Measurements from ENCODE around the gene SNAPC1. TPM values are rescaled to one million over a fixed set of nuclear protein-coding genes. Genes with fewer than 3 reads are reported as not detected.

The SNAPC1 gene, protein sequence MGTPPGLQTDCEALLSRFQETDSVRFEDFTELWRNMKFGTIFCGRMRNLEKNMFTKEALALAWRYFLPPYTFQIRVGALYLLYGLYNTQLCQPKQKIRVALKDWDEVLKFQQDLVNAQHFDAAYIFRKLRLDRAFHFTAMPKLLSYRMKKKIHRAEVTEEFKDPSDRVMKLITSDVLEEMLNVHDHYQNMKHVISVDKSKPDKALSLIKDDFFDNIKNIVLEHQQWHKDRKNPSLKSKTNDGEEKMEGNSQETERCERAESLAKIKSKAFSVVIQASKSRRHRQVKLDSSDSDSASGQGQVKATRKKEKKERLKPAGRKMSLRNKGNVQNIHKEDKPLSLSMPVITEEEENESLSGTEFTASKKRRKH
- total RNA-seq, result 3.7 TPM

DNA sequence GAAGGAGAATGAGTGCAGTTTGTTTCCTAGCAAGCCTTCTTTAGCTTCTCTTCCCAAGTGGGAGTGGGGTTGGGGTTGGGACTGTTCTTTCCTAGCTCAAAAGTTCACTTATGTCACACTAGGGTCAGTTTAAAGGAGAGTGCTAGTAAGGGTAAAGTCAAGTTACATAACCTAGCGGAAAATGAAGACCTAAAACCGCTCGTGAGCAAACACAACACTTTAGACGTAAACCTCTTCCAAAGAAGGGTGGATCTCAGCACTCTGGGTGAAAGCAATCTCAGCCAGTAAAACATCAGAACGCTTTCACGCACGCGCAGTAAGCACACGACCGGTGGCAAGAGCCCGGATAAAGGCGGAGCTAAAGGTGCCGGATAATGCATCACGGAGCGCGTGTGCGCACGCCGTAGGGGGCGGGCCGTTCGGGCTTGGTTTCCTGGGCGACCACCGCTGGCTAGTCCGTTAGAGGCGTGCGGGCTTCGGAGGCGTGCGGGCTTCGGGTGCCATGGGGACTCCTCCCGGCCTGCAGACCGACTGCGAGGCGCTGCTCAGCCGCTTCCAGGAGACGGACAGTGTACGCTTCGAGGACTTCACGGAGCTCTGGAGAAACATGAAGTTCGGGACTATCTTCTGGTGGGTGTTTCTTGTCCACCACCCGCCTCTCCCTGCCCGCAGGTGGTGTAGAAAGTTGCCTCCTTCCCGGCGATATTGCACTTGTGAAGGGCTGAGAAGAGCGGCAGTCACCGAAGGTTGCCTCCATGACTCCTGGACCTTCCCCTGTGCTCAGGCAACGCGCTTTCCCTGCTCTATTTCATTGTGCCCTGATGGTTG lies at the start of gene SNAPC1:
SNAPC1 (plus strand) TSS at position 462 of the 828 bp plus-strand sequence; CDS start at position 503, 41 bp downstream.
- peaks cover 21% of the 10 kb centered on the region for H3K4me1 ChIP-seq (ENCODE audit: insufficient read depth, low read length)
- H3K27me3 ChIP-seq (ENCODE audit: insufficient read depth, low read length), result no peaks in the 10 kb centered on the region
- H3K9me3 ChIP-seq (ENCODE audit: low read depth, low read length), result no peaks in the 10 kb centered on the region
- H3K4me3 ChIP-seq (ENCODE audit: low read length), result peak within 1 kb of the TSS; percentile 70

DNA sequence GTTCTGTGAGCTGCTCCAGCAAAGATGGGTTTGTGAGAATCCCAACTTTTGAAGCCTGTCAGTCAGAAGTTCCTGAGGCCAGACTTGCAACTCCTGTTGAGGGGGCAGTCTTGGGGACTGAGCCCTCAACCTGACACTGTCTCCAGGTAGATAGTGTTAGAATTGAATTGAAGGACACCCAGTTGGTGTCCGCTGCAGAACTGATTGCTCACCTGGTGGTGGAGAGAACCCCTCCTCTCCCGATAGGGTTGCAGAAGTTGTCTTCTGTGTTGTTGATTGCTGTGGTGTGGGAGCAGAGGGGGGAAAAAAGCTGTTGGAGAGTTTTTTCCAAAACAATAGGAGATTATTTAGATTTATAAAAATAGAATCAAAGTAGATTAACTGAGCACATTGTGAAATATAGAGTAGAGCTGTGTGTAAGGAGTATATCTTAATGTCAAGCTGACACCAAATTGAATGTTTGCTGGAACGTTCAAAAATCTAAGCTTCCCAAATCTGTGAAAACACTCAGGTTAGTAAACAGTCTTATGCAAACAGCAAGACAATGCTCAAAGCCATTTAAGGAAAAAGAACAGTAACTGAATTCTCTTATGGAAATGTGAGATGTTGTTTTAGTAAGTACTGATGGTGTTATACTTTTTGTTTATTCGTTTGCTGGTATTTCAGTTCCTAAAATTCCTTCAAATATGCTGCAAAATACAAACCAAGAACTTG lies 48.3 kb upstream of the SNAPC1 start:
- Histone ChIP-seq H3K9me3 (ENCODE audit: low read depth, low read length) (no peaks in the 10 kb centered on the region), H3K27me3 (ENCODE audit: insufficient read depth, low read length) (no peaks in the 10 kb centered on the region), H3K4me3 (ENCODE audit: low read length) (no peak overlapping the region), H3K4me1 (ENCODE audit: insufficient read depth, low read length) (peaks cover 39% of the 10 kb centered on the region)

DNA sequence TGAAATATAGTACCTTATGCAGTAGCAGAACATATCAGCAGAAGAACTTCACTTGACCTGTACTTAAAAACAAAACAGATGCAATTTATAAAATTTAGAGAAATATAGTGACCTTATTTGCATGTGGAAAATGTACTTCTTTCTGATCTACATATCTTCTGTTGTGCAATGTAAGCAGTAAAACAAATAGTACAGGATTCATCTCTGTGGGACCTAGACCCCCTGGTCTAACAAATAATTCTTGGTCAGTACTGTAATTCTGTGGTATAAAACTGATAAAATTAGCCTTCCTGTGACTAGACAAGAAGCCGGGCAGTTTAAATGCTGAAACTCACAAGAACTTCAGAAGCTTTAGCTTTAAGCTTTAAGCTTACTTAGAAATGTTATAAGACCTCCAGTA lies 45.3 kb upstream of the SNAPC1 start:
- peaks cover 47% of the 10 kb centered on the region for H3K4me1 ChIP-seq (ENCODE audit: insufficient read depth, low read length)
- H3K27me3 ChIP-seq (ENCODE audit: insufficient read depth, low read length), result no peaks in the 10 kb centered on the region

DNA sequence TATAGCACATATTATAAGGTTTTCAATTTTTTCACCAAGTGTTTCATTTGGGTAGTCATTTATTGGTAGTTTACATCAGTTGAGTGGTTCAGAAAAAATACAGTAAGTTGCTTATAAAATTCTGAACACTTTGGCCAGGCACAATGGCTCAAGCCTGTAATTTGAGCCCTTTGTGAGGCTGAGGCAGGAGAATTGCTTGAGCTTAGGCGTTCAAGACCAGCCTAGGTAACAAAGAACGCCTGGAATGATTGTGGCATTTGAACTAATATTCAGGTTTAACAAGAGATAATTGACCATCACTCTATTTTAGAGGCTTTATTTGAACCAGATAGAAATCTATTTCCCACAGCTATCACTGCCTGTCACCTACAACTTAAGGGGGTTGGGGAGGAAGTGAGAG lies 44.2 kb upstream of the SNAPC1 start:
- no peak overlapping the region for H3K4me3 ChIP-seq (ENCODE audit: low read length)
- peaks cover 44% of the 10 kb centered on the region for H3K4me1 ChIP-seq (ENCODE audit: insufficient read depth, low read length)
- no peaks in the 10 kb centered on the region for H3K9me3 ChIP-seq (ENCODE audit: low read depth, low read length)
- H3K27me3 ChIP-seq (ENCODE audit: insufficient read depth, low read length), result no peaks in the 10 kb centered on the region

More for the DNA sequence above, 45.3 kb upstream of the SNAPC1 start:
- H3K4me3 ChIP-seq (ENCODE audit: low read length), result no peak overlapping the region
- no peaks in the 10 kb centered on the region for H3K9me3 ChIP-seq (ENCODE audit: low read depth, low read length)

DNA sequence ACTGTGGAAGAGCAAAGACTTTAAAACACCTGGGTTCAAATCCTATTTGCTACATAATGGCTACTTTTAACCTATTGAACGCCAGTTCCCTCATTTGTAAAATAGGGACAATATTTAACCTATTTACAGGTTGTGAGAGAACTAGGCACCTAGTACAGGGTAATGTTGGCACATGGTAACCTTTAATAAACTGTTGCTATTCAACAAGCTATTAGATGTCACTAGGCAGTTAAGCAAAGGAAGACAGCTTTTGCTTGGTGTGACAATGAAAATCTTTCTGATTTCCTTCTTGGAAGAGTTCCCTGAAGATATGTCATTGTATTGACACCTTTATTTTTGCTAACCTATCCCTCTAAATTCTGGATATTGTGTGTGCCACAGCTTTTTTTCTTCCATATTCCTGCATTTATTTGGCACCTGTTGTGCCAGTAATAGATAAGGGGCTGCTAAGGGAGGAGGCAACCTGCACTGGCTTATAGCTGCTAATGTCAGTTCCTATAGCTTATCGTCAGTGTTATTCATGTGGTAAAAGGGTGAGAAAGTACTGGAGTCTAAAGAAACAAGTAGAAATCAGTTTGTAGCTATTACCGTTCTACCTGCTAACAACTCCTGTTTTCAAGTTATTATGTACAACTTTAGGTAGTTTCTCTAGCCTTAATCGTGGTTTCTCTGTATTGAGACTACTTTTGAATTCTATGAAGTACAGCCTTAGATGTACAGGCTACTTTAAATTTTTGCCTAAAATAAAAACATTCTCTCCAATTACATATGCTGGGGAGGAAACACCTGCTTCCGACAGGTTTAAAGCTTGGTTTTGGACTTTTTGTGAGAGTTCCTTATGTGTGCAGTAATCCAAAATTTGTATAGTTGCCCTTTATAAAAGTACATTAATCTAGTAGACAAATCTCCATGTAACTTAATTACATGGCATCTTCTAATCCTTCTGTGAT lies 42.6 kb upstream of the SNAPC1 start:
- Histone ChIP-seq H3K4me1 (ENCODE audit: insufficient read depth, low read length) (peaks cover 37% of the 10 kb centered on the region), H3K27me3 (ENCODE audit: insufficient read depth, low read length) (no peaks in the 10 kb centered on the region), H3K4me3 (ENCODE audit: low read length) (no peak overlapping the region), H3K9me3 (ENCODE audit: low read depth, low read length) (no peaks in the 10 kb centered on the region)

DNA sequence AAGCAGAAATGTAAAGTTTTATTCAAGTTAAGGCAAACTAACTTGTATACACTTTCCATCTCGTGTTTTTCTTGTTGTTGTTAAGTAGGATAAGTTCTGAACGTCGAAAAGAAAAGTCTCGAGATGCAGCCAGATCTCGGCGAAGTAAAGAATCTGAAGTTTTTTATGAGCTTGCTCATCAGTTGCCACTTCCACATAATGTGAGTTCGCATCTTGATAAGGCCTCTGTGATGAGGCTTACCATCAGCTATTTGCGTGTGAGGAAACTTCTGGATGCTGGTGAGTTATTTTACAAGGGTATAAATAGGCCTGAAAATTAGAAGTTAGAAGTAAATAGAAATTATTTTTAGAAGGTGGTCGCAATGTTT lies 41.9 kb upstream of the SNAPC1 start:
- Histone ChIP-seq H3K4me3 (ENCODE audit: low read length) (no peak overlapping the region), H3K27me3 (ENCODE audit: insufficient read depth, low read length) (no peaks in the 10 kb centered on the region), H3K4me1 (ENCODE audit: insufficient read depth, low read length) (peaks cover 37% of the 10 kb centered on the region), H3K9me3 (ENCODE audit: low read depth, low read length) (no peaks in the 10 kb centered on the region)

DNA sequence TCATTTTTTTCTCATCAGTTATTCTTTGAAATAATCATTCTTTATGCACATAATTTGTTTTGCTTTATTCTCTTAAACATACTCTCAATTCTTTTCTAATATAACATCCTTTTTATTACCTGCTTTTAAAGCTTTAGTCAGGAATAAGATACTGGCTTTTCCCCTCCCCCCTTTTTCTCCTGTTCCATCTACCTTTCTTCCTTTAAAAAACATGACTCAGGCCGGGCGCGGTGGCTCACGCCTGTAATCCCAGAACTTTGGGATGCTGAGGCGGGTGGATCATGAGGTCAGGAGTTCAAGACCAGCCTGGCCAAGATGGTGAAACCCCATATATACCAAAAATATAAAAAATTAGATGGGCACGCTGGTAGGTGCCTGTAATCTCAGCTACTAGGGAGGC lies 41.5 kb upstream of the SNAPC1 start:
- H3K9me3 ChIP-seq (ENCODE audit: low read depth, low read length), result no peaks in the 10 kb centered on the region
- H3K4me1 ChIP-seq (ENCODE audit: insufficient read depth, low read length), result peaks cover 33% of the 10 kb centered on the region
- H3K27me3 ChIP-seq (ENCODE audit: insufficient read depth, low read length), result no peaks in the 10 kb centered on the region

DNA sequence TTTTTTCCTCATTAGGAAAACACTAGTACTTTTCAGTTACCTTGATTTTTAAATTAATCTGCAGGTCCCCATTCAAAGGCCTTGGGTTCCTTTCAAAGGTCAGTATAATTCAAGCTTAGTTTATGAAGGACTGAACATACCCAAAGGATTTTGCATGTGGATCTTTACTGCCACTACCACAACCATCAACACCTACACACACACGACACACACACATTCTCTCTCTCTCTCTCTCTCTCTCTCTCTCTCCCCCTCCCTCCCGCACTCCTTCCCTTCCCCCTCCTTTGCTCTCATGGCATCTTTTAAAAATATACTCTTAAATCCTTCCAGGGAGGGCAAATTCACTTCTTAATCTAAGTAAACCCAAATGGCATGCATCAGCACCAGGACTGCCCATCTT lies 38.1 kb upstream of the SNAPC1 start:
- Histone ChIP-seq H3K9me3 (ENCODE audit: low read depth, low read length) (no peaks in the 10 kb centered on the region), H3K4me3 (ENCODE audit: low read length) (no peak overlapping the region), H3K27me3 (ENCODE audit: insufficient read depth, low read length) (no peaks in the 10 kb centered on the region), H3K4me1 (ENCODE audit: insufficient read depth, low read length) (peaks cover 17% of the 10 kb centered on the region)

More for the DNA sequence above, 41.5 kb upstream of the SNAPC1 start:
- H3K4me3 ChIP-seq (ENCODE audit: low read length), result no peak overlapping the region

DNA sequence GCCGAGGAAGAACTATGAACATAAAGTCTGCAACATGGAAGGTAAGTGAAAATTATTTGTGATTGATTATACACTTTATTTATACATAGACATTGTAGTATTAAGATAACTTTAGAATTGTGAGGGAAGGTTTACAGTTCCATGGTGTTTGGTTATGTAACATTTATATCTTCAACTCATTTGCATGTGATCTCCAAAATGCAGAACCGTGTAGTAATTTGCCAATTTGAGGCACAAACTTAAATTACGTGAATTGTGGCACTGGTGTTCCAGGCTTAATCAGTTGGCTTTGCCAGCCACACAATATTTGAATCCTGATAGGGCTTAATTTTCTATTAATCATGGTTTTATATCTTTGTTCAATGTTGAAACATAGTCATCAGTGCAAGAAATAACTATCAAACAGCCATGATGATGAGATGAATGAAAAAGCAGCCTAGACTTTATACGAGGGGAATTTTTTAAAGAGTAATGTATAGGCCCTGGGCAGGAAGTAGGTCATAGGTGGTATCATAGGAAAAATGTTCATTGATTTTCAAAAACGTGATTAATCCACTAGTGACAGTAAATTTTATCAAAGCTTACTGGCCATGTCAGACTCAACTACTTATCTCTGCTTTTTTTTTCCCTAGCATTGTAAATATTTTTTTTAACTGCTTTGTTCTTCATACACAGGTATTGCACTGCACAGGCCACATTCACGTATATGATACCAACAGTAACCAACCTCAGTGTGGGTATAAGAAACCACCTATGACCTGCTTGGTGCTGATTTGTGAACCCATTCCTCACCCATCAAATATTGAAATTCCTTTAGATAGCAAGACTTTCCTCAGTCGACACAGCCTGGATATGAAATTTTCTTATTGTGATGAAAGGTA lies 35.2 kb upstream of the SNAPC1 start:
- Histone ChIP-seq H3K9me3 (ENCODE audit: low read depth, low read length) (no peaks in the 10 kb centered on the region), H3K4me1 (ENCODE audit: insufficient read depth, low read length) (no peaks in the 10 kb centered on the region), H3K4me3 (ENCODE audit: low read length) (no peak overlapping the region), H3K27me3 (ENCODE audit: insufficient read depth, low read length) (no peaks in the 10 kb centered on the region)

DNA sequence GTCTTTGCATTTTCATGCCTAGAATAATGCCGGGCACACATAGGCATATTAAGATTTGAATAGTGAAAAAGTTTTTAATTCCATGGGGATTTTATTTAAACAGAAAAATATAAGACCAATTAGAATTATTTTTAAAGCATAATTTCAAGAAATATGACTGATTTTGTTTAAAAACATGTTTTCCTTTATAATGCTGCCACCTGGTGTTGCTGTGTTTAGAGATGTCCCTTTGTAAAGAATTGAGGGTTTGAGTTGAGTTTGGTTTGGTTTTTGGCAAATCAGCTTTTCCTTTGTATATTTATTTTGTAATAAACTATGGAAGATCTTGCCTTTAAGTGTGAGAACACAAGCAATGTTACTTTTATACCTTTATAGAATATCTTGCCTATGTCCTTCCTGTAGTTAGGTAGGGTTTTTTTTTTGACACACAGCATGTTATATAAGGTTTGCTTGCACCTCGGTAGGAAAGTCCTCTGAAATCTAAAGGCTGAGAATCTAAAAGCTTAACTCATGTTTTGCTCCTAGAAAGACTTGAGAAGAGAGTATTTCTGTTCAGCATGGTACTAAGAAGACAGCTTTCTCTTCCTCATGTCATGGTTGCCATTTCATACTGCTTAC lies 31.4 kb upstream of the SNAPC1 start:
- no peaks in the 10 kb centered on the region for H3K27me3 ChIP-seq (ENCODE audit: insufficient read depth, low read length)
- no peak overlapping the region for H3K4me3 ChIP-seq (ENCODE audit: low read length)
- H3K9me3 ChIP-seq (ENCODE audit: low read depth, low read length), result no peaks in the 10 kb centered on the region
- H3K4me1 ChIP-seq (ENCODE audit: insufficient read depth, low read length), result no peaks in the 10 kb centered on the region

DNA sequence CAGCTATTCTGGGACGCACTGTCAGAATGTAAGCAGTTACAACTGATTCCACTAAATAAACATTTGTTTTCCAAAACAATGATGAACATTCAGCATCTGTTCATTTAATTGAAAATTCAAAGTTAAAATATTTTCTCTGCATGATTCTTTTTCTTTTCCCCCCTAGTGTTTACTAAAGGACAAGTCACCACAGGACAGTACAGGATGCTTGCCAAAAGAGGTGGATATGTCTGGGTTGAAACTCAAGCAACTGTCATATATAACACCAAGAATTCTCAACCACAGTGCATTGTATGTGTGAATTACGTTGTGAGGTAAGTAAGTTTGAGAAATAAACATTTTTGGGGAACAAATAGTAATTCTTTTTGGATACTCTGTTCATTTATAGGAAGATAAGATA lies 28.2 kb upstream of the SNAPC1 start:
- Histone ChIP-seq H3K9me3 (ENCODE audit: low read depth, low read length) (no peaks in the 10 kb centered on the region), H3K4me3 (ENCODE audit: low read length) (no peak overlapping the region), H3K27me3 (ENCODE audit: insufficient read depth, low read length) (no peaks in the 10 kb centered on the region), H3K4me1 (ENCODE audit: insufficient read depth, low read length) (no peaks in the 10 kb centered on the region)

DNA sequence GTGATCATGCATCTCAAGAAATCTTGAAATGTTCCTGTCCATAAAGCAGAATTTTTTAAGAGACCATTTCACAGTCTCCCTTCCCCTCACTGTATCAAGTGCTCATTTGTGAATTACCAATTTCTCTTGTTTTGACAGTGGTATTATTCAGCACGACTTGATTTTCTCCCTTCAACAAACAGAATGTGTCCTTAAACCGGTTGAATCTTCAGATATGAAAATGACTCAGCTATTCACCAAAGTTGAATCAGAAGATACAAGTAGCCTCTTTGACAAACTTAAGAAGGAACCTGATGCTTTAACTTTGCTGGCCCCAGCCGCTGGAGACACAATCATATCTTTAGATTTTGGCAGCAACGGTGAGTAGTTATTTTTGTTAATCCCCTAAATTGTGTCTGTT lies 25.5 kb upstream of the SNAPC1 start:
- Histone ChIP-seq H3K27me3 (ENCODE audit: insufficient read depth, low read length) (no peaks in the 10 kb centered on the region), H3K4me1 (ENCODE audit: insufficient read depth, low read length) (no peaks in the 10 kb centered on the region), H3K9me3 (ENCODE audit: low read depth, low read length) (no peaks in the 10 kb centered on the region), H3K4me3 (ENCODE audit: low read length) (no peak overlapping the region)

DNA sequence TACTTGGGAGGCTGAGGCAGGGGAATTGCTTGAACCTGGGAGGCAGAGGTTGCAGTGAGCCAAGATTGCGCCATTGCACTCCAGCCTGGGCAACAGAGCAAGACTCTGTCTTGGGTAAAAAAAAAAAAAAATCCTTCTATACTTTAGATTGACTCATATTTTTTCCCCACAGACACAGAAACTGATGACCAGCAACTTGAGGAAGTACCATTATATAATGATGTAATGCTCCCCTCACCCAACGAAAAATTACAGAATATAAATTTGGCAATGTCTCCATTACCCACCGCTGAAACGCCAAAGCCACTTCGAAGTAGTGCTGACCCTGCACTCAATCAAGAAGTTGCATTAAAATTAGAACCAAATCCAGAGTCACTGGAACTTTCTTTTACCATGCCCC lies 24.3 kb upstream of the SNAPC1 start:
- Histone ChIP-seq H3K4me1 (ENCODE audit: insufficient read depth, low read length) (no peaks in the 10 kb centered on the region), H3K27me3 (ENCODE audit: insufficient read depth, low read length) (no peaks in the 10 kb centered on the region), H3K4me3 (ENCODE audit: low read length) (no peak overlapping the region), H3K9me3 (ENCODE audit: low read depth, low read length) (no peaks in the 10 kb centered on the region)
